Neural progenitor cell (in vitro differentiated cells): ENCODE results near the gene SPOCK3.

Source experiments
- EZH2 ChIP-seq: fragments of 200-600 bp; sonication (generic); IDR thresholded peaks from 2 replicates; pipeline ENCODE4 v1.6.1; 2017; ENCODE audit warnings: antibody characterized with exemption, mild to moderate bottlenecking, moderate library complexity
- EZH2phosphoT487 ChIP-seq: fragments of 200-600 bp; sonication (generic); IDR thresholded peaks from 2 replicates; pipeline ENCODE4 v1.6.1; 2017; ENCODE audit warnings: antibody characterized with exemption
- TF ChIP-seq, protein P1 (sequence below): fragments of 200-600 bp; sonication (generic); IDR thresholded peaks from 2 replicates; pipeline ENCODE4 v1.5.1; 2017; ENCODE audit warnings: antibody characterized with exemption, mild to moderate bottlenecking

DNA sequence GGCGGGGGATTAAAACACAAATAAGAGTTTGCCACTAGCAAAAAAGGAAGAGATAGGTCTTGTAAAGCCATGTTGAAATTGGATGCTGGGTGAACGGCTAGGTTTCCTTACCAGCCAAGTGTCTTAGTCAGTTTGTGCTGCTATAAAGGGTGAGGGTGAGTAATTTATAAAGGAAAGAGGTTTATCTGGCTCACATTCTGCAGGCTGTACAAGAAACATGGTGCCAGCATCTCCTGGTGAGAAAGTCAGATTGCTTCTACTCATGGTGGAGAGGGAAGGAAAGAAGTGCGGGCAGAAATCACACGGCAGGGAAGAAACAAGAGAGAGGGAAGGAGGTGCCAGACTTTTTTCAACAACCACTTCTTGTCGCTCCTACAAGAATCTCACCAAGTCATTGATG lies 507.5 kb downstream of the SPOCK3 start:
- TF ChIP-seq, protein P1, sequence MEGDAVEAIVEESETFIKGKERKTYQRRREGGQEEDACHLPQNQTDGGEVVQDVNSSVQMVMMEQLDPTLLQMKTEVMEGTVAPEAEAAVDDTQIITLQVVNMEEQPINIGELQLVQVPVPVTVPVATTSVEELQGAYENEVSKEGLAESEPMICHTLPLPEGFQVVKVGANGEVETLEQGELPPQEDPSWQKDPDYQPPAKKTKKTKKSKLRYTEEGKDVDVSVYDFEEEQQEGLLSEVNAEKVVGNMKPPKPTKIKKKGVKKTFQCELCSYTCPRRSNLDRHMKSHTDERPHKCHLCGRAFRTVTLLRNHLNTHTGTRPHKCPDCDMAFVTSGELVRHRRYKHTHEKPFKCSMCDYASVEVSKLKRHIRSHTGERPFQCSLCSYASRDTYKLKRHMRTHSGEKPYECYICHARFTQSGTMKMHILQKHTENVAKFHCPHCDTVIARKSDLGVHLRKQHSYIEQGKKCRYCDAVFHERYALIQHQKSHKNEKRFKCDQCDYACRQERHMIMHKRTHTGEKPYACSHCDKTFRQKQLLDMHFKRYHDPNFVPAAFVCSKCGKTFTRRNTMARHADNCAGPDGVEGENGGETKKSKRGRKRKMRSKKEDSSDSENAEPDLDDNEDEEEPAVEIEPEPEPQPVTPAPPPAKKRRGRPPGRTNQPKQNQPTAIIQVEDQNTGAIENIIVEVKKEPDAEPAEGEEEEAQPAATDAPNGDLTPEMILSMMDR, result no peak
- no peak for TF ChIP-seq EZH2
- TF ChIP-seq EZH2phosphoT487, result no peak
